H1 (cell line): ENCODE measurements around the gene KMT5B. TPM values are rescaled to one million over a fixed set of nuclear protein-coding genes. Genes with fewer than 3 reads are reported as not detected.

Experiments used
- CTCF ChIA-PET: fragments of 300-600 bp; sonication (Branson Sonifier 250); formaldehyde crosslinking; loops from one replicate; lab custom pipeline; 2021; ENCODE audit not compliant: partially characterized antibody; lab: Charles Lee
- POLR2A ChIA-PET: fragments of 300-600 bp; sonication (Branson Sonifier 250); formaldehyde crosslinking; loops from one replicate; lab custom pipeline; 2021; ENCODE audit warnings: inconsistent platforms; ENCODE audit not compliant: partially characterized antibody; lab: Charles Lee
- DNase-seq, 2 experiments: peaks; one replicate each; pipeline versions ENCODE4 v3.0.0 to v3.0.0-alpha.2; 2010 to 2022; ENCODE audit warnings: low spot score in 2 of 2, low read depth in 1 of 2, mixed read lengths in 1 of 2
- FAIRE-seq: peaks from 2 replicates; lab custom pipeline; 2011; peaks lifted over from hg19 to GRCh38; lab: Jason Lieb, UNC
- H2AFZ ChIP-seq: 2 replicates; pipeline ENCODE4 v1.8.1; 2012; ENCODE audit warnings: low read length, inconsistent platforms
- H2AK5ac ChIP-seq: 2 replicates; pipeline ENCODE4 v1.6.1; 2013; ENCODE audit warnings: low read depth, low read length
- H2BK120ac ChIP-seq: replicated peaks from 2 replicates; pipeline ENCODE3; 2013; ENCODE audit warnings: low read depth, low read length, inconsistent platforms
- H2BK12ac ChIP-seq: 2 replicates; pipeline ENCODE4 v1.6.1; 2013; ENCODE audit warnings: low read depth, low read length
- H2BK15ac ChIP-seq: 2 replicates; pipeline ENCODE4 v1.6.1; 2013; ENCODE audit warnings: low read length
- H2BK20ac ChIP-seq: 2 replicates; pipeline ENCODE4 v1.6.1; 2013; ENCODE audit warnings: low read length
- H2BK5ac ChIP-seq: 2 replicates; pipeline ENCODE4 v1.6.1; 2013; ENCODE audit warnings: low read depth, low read length
- H3K14ac ChIP-seq: 2 replicates; pipeline ENCODE4 v1.6.1; 2013; ENCODE audit warnings: inconsistent platforms; ENCODE audit not compliant: insufficient read length
- H3K18ac ChIP-seq: 2 replicates; pipeline ENCODE4 v1.6.1; 2013; ENCODE audit warnings: low read length; ENCODE audit errors: extremely low read depth
- H3K23ac ChIP-seq: 2 replicates; pipeline ENCODE4 v1.6.1; 2013; ENCODE audit warnings: inconsistent platforms; ENCODE audit not compliant: insufficient read length
- H3K23me2 ChIP-seq: 2 replicates; pipeline ENCODE4 v1.6.1; 2013; ENCODE audit warnings: low read depth, low read length
- H3K27ac ChIP-seq: 2 replicates; pipeline ENCODE4 v1.6.1; 2011; ENCODE audit warnings: low read depth, low read length, inconsistent platforms
- H3K27me3 ChIP-seq, 4 experiments: replicated peaks in 1 of 4; 1 replicate in 1 of 4; 2 replicates in 3 of 4; pipeline versions ENCODE4 v1.6.1 to v1.8.1; 2011 to 2013; ENCODE audit warnings: low read length in 3 of 4, mild to moderate bottlenecking in 3 of 4, inconsistent platforms in 2 of 4, mixed read lengths in 2 of 4, moderate library complexity in 1 of 4; ENCODE audit not compliant: control insufficient read depth in 3 of 4, insufficient read depth in 3 of 4; ENCODE audit errors: extremely low read depth in 1 of 4
- H3K36me3 ChIP-seq, 4 experiments: 2 replicates each; pipeline versions ENCODE4 v1.6.1 to v1.8.1; 2011 to 2013; ENCODE audit warnings: mild to moderate bottlenecking in 4 of 4, low read length in 3 of 4, moderate library complexity in 2 of 4, control low read depth in 1 of 4, inconsistent platforms in 1 of 4; ENCODE audit not compliant: insufficient read depth in 4 of 4, control insufficient read depth in 2 of 4
- H3K4ac ChIP-seq: replicated peaks from 2 replicates; pipeline ENCODE3; 2013; ENCODE audit warnings: low read length, low read depth, mixed read lengths, inconsistent platforms; ENCODE audit not compliant: insufficient read length
- H3K4me1 ChIP-seq, 4 experiments: replicated peaks in 1 of 4; 1 replicate in 1 of 4; 2 replicates in 3 of 4; pipeline versions ENCODE4 v1.6.1 to v1.8.1; 2011 to 2013; ENCODE audit warnings: low read length in 3 of 4, inconsistent platforms in 2 of 4, mixed read lengths in 1 of 4; ENCODE audit not compliant: insufficient read depth in 4 of 4, control insufficient read depth in 3 of 4
- H3K4me2 ChIP-seq, 2 experiments: 2 replicates each; pipeline versions ENCODE4 v1.6.1 to v1.8.1; 2011 to 2013; ENCODE audit warnings: low read depth in 2 of 2, low read length in 2 of 2, control low read depth in 1 of 2, inconsistent platforms in 1 of 2, mild to moderate bottlenecking in 1 of 2; ENCODE audit not compliant: insufficient read depth in 1 of 2
- H3K4me3 ChIP-seq, 4 experiments: fragments of 200-600, 300-600 bp in 1 of 4; sonication (generic), shearing (Covaris generic), sonication (Bioruptor Twin) in 1 of 4; 2 replicates each; pipeline versions ENCODE4 v1.5.1 to v1.8.1; 2011 to 2016; ENCODE audit warnings: low read length in 4 of 4, low read depth in 3 of 4, control low read depth in 2 of 4, inconsistent platforms in 2 of 4, mild to moderate bottlenecking in 2 of 4, mixed read lengths in 1 of 4, moderate library complexity in 1 of 4; ENCODE audit not compliant: insufficient read depth in 2 of 4; ENCODE audit errors: extremely low read depth in 1 of 4
- H3K56ac ChIP-seq: replicated peaks from 2 replicates; pipeline ENCODE3; 2013; ENCODE audit warnings: low read depth, mild to moderate bottlenecking, mixed read lengths, low read length, inconsistent platforms; ENCODE audit not compliant: insufficient read length
- H3K79me1 ChIP-seq: 2 replicates; pipeline ENCODE4 v1.6.1; 2013; ENCODE audit warnings: low read depth, low read length, control low read depth
- H3K79me2 ChIP-seq, 2 experiments: 2 replicates each; pipeline versions ENCODE4 v1.6.1 to v1.8.1; 2012 to 2013; ENCODE audit warnings: low read length in 2 of 2, mild to moderate bottlenecking in 2 of 2, inconsistent platforms in 1 of 2; ENCODE audit not compliant: insufficient read depth in 2 of 2, control insufficient read depth in 1 of 2
- H3K9ac ChIP-seq, 4 experiments: replicated peaks in 1 of 4; 1 replicate in 1 of 4; 2 replicates in 3 of 4; pipeline versions ENCODE4 v1.6.1 to v1.8.1; 2011 to 2013; ENCODE audit warnings: low read depth in 3 of 4, low read length in 3 of 4, control low read depth in 2 of 4, mild to moderate bottlenecking in 2 of 4, moderate library complexity in 2 of 4, inconsistent platforms in 1 of 4; ENCODE audit errors: extremely low read depth in 1 of 4
- H3K9me3 ChIP-seq, 2 experiments: 2 replicates each; pipeline versions ENCODE4 v1.6.1 to v1.8.1; 2012 to 2013; ENCODE audit warnings: mild to moderate bottlenecking in 2 of 2, moderate library complexity in 2 of 2, control low read depth in 1 of 2, inconsistent platforms in 1 of 2, low read depth in 1 of 2, low read length in 1 of 2, mixed read lengths in 1 of 2; ENCODE audit not compliant: insufficient read depth in 2 of 2
- H4K20me1 ChIP-seq, 2 experiments: replicated peaks in 1 of 2; 2 replicates each; pipeline versions ENCODE3 to v1.8.1; 2011 to 2013; ENCODE audit warnings: inconsistent platforms in 2 of 2, low read length in 2 of 2, mild to moderate bottlenecking in 1 of 2; ENCODE audit not compliant: insufficient read depth in 2 of 2, control insufficient read depth in 1 of 2
- H4K5ac ChIP-seq: 2 replicates; pipeline ENCODE4 v1.6.1; 2013; ENCODE audit warnings: low read length, low read depth, mixed read lengths, inconsistent platforms; ENCODE audit not compliant: insufficient read length
- H4K8ac ChIP-seq: 2 replicates; pipeline ENCODE4 v1.8.0; 2013; ENCODE audit warnings: mild to moderate bottlenecking, moderate library complexity, low read length, inconsistent platforms; ENCODE audit not compliant: insufficient read depth; ENCODE audit errors: extremely low read depth
- H4K91ac ChIP-seq: replicated peaks from 2 replicates; pipeline ENCODE3; 2013; ENCODE audit warnings: low read length, mixed read lengths, inconsistent platforms; ENCODE audit not compliant: insufficient read length
- ATF2 ChIP-seq: IDR thresholded peaks from 2 replicates; pipeline ENCODE4 v1.6.1; 2012; ENCODE audit warnings: low read length, inconsistent platforms
- BACH1 ChIP-seq: IDR thresholded peaks from 2 replicates; pipeline ENCODE4 v1.6.1; 2012; ENCODE audit warnings: low read length, improper control_type of control experiment
- CTBP2 ChIP-seq: IDR thresholded peaks from 2 replicates; pipeline ENCODE4 v1.7.0; 2011; ENCODE audit warnings: borderline replicate concordance, mild to moderate bottlenecking, moderate library complexity, mixed read lengths, low read length; ENCODE audit not compliant: insufficient read depth, insufficient read length
- E2F6 ChIP-seq: IDR thresholded peaks from 2 replicates; pipeline ENCODE4 v1.6.1; 2012; ENCODE audit warnings: inconsistent platforms
- EP300 ChIP-seq, 2 experiments: IDR thresholded peaks; 1 replicate in 1 of 2; 2 replicates in 1 of 2; pipeline ENCODE4 v1.6.1; 2011 to 2012; ENCODE audit warnings: low read depth in 2 of 2, low read length in 2 of 2, mild to moderate bottlenecking in 2 of 2, borderline replicate concordance in 1 of 2, inconsistent platforms in 1 of 2, moderate library complexity in 1 of 2
- NANOG ChIP-seq: IDR thresholded peaks from 2 replicates; pipeline ENCODE4 v1.6.1; 2011; ENCODE audit warnings: low read length, low read depth, mild to moderate bottlenecking, inconsistent platforms; ENCODE audit not compliant: insufficient read depth, poor library complexity, severe bottlenecking
- POLR2AphosphoS5 ChIP-seq: IDR thresholded peaks from 2 replicates; pipeline ENCODE4 v1.6.1; 2011; ENCODE audit warnings: low read depth, low read length
- SIRT6 ChIP-seq: IDR thresholded peaks from one replicate; pipeline ENCODE4 v1.7.1; 2012; ENCODE audit warnings: low read length, inconsistent platforms
- SP2 ChIP-seq: IDR thresholded peaks from 2 replicates; pipeline ENCODE4 v1.6.1; 2012; ENCODE audit warnings: mild to moderate bottlenecking, low read length, inconsistent platforms
- whole genome bisulfite sequencing, 2 experiments: shearing (Covaris generic) in 1 of 2; methylation state at CpG; one replicate each; pipeline versions ENCODE4 v1.1.6 to v1.1.7; 2013 to 2015; ENCODE audit warnings: low lambda C conversion rate in 2 of 2, mixed read lengths in 2 of 2, inconsistent platforms in 1 of 2, low coverage in 1 of 2, missing lambda C conversion rate in 1 of 2; ENCODE audit not compliant: insufficient replicate concordance in 2 of 2, insufficient coverage in 1 of 2, insufficient read length in 1 of 2; ENCODE audit errors: extremely low coverage in 1 of 2, missing lambda C conversion rate in 1 of 2; 5-methylcytosine and 5-hydroxymethylcytosine counted together
- polyA plus RNA-seq, 7 experiments: library from polyadenylated mRNA; depleted of rRNA in 3 of 7; stranded (reverse) in 5 of 7; unstranded in 2 of 7; fragments of >200 nt in 5 of 7; fragments of 200-250 nt in 2 of 7; gene quantifications; 1 replicate in 5 of 7; 2 replicates in 1 of 7; 4 replicates in 1 of 7; pipeline versions ENCODE4 v1.2.1 to v1.2.3, GENCODE V29; 2011 to 2013; ENCODE audit warnings: missing spikeins in 2 of 7, mixed read lengths in 2 of 7
- total RNA-seq: library from RNA; stranded (reverse); fragmentation: NEBNext Ultra II Directional; extraction: Animal tissue kit (Norgen Biotek cat#: 25700); gene quantifications from 2 replicates; pipeline ENCODE4 v1.2.1, GENCODE V29; 2021

KMT5B gene
- total and polyA plus RNA-seq, 2 of the 8 experiments (the other 6 are each of a cell fraction or from before 2014, with no cell fraction given), result 11.0 to 40.8 TPM

- Histone ChIP-seq H3K4ac (no peak overlapping the region), H3K23ac (no peak overlapping the region), H2BK5ac (no peak overlapping the region; the same call in 1 of the 2 replicates), H3K23me2 (peaks cover 6% of the 10 kb centered on the region; the same call in 1 of the 2 replicates), H3K36me3 (peaks cover 5 to 42% (median 20%) of the 10 kb centered on the region in 4 experiments; a peak in 7 of 8 replicates), H3K4me3 (no peak overlapping the region), H3K79me2 (no peaks in the 10 kb centered on the region), H4K5ac (no peak overlapping the region), H2BK12ac (no peak overlapping the region), H3K18ac (no peak overlapping the region), H2AFZ (no peak overlapping the region), H3K9me3 (no peaks in the 10 kb centered on the region), H3K14ac (no peak overlapping the region), H4K91ac (no peak overlapping the region), H4K8ac (no peak overlapping the region), H3K9ac (no peak overlapping the region), H3K27ac (no peak overlapping the region), H3K4me1 (peaks cover 0 to 10% (median 4%) of the 10 kb centered on the region in 4 experiments; a peak in 5 of 7 replicates), H4K20me1 (peaks cover 0 to 7% of the 10 kb centered on the region in 2 experiments), H3K4me2 (no peak overlapping the region), H2BK120ac (no peak overlapping the region), H3K56ac (no peak overlapping the region), H3K79me1 (no peaks in the 10 kb centered on the region), H3K27me3 (peaks cover 0 to 11% (median 4%) of the 10 kb centered on the region in 4 experiments; a peak in 2 of 7 replicates), H2AK5ac (no peak overlapping the region), H2BK15ac (no peak overlapping the region), H2BK20ac (no peak overlapping the region)
- DNase-seq, result no peak
- ChIA-PET POLR2A (interaction anchor here (3.2 kb wide), 1 partner anchor 10 kb away, joined by 22 read pairs; the partner anchor contains the start of gene C11orf24), CTCF (interaction anchor here (7.0 kb wide), 1 partner anchor 37 kb away, joined by 141 read pairs; no protein-coding TSS in a partner anchor)
- no peak for FAIRE-seq
- 89% methylated on average over 14 of the region's 15 CpGs; no CpG with 5 or more reads in 1 of the 2 experiments for WGBS, 2 experiments
- TF ChIP-seq CTBP2, result no peak
- TF ChIP-seq SP2, result no peak
- no peak for TF ChIP-seq E2F6
- TF ChIP-seq BACH1, result no peak
- TF ChIP-seq POLR2AphosphoS5, result no peak
- no peak for TF ChIP-seq ATF2
- TF ChIP-seq SIRT6, result no peak
- TF ChIP-seq EP300 (IDR thresholded peaks at IDR 0.05; ENCODE audit: borderline replicate concordance in 1 of 2, low read depth in 2 of 2, low read length in 2 of 2), result no peak
- no peak for TF ChIP-seq NANOG
Measured at GRCh38 chr11:68261006-68261405, 47.9 kb upstream of the KMT5B start.
